GM12864 (cell line): ENCODE measurements around the gene UQCRC1.

Experiments
- DNase-seq: peaks from one replicate; pipeline ENCODE4 v3.0.0-alpha.2; 2011; ENCODE audit warnings: low read depth
- H3K4me3 ChIP-seq: 2 replicates; pipeline ENCODE4 v1.5.1; 2011; ENCODE audit warnings: mild to moderate bottlenecking, low read depth, low read length, control low read depth
- TF ChIP-seq, protein P1 (sequence below): IDR thresholded peaks from 2 replicates; pipeline ENCODE4 v1.5.1; 2011; ENCODE audit warnings: low read depth, mild to moderate bottlenecking, moderate library complexity, low read length, control low read depth, inconsistent platforms; ENCODE audit errors: missing control alignments

The UQCRC1 gene

DNA sequence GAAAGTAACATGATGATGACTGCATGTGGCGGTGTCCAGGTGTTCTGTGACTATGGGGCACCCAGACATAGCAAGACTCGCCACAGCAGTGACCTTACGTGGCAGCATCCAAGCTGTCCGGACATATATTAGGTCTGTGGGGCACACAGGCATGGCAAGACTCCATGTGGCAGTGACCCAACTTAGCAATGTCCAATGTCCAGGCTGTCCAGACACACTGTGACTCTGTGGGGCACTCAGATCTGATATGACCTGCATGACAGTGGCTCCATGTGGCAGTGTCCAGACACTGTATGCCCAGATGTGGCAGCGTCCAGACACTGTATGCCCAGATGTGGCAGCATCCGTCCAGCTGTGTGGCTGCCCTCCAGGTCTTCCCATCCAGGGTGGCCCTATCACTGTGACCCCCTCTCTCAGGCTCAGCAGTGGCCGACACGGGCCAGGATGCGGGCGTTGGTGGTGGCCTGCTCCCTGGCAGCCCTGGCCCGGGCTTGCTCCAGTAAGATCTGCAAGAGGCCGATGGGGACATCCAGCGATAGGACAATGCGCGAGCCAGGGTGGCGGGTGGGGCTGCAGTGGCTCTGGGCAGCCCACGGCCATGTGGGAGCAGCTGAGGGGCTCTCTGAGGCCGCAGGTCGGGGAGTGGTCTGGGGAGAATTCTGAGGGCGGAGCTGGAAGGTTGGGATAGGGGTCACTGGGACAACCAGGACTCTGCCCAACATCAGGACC, 46.9 kb downstream of the UQCRC1 start:
- no peak overlapping the region for H3K4me3 ChIP-seq
- DNase-seq, result no peak
- TF ChIP-seq, protein P1, sequence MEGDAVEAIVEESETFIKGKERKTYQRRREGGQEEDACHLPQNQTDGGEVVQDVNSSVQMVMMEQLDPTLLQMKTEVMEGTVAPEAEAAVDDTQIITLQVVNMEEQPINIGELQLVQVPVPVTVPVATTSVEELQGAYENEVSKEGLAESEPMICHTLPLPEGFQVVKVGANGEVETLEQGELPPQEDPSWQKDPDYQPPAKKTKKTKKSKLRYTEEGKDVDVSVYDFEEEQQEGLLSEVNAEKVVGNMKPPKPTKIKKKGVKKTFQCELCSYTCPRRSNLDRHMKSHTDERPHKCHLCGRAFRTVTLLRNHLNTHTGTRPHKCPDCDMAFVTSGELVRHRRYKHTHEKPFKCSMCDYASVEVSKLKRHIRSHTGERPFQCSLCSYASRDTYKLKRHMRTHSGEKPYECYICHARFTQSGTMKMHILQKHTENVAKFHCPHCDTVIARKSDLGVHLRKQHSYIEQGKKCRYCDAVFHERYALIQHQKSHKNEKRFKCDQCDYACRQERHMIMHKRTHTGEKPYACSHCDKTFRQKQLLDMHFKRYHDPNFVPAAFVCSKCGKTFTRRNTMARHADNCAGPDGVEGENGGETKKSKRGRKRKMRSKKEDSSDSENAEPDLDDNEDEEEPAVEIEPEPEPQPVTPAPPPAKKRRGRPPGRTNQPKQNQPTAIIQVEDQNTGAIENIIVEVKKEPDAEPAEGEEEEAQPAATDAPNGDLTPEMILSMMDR, result no peak

DNA sequence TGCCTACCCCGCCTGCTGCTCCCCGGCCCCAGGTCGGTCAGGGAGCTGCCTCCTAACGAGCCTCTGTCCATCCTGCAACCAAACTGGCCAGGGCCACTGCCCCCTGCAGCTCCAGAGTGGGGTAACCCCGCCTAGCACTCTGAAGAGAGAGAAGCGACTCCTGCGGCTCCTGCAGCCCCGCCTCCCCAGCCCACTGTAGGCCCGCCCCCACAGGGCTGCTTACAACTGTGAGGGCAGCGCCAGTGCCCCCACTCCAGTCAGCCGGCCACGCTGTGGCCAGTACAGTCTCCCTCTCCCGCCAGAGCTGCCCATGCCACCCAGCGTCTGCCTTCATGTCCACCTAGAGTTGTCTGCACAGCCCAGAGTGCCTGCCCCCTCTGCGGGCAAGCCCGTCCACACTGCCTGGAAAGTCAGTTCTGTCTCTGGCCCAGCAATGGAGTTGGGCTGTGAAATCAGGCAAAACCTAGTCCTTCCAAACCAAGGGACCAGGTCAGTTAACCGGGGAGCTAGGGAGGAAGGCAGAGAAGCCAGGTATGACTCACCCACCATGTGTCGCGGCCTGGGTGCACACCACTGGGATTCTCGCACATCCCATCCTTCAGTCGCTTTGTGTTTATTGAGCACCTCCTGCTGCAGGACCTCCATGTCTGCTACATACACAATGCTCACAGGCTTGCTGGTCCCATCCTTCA, 48.3 kb downstream of the UQCRC1 start:
- TF ChIP-seq, protein P1, result peak; percentile 36
- H3K4me3 ChIP-seq, result no peak overlapping the region; the same call in 1 of the 2 replicates
- DNase-seq, result no peak

- H3K4me3 ChIP-seq, result no peak overlapping the region; the same call in 1 of the 2 replicates
- no peak for DNase-seq
- TF ChIP-seq, protein P1, result no peak
These were observed 48.8 kb downstream of the UQCRC1 start for GRCh38 chr3:48560648-48561018.

DNA sequence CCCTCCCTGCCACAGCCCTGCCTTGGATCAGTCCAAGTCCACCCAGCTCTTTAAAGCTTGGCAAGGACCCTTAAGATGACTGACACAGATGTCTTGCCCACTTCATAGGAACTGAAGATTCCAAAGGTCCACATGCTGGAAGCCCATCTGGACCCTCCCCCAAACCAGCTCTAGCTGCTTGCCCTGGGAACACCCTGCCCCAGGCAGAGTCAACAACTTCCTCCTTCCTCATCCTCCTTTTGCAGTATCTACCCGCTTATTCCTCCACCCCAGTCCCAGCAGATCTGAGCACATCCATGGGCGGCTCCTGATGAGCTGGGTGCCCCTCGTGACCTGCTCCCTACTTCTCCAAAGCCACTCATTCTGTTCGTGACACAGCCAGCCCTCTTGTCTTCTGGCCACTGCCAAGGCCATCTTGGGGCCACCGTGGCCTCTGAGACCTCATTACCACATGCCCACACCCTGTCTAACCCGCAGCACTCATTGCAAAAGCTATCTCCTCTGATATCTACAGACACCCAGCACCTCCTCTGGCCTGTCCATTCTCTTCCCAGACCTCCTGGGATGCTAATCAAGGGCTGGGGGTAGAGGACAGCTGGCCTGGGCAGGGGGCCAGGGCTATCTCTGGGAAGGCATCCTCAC, 50.8 kb downstream of the UQCRC1 start:
- no peak for DNase-seq
- H3K4me3 ChIP-seq, result no peak overlapping the region
- TF ChIP-seq, protein P1, result no peak

- H3K4me3 ChIP-seq, result peak within 1 kb of the TSS; percentile 64
- TF ChIP-seq, protein P1, result peak; percentile 3
- DNase-seq, result peak; percentile 98
These were observed 52.4 kb downstream of the UQCRC1 start, which contains the start of gene PFKFB4 for GRCh38 chr3:48556796-48557626. TSS of gene PFKFB4 (minus strand) at chr3:48556803. CDS start at chr3:48556777, 26 bp downstream.

GRCh38 chr3:48555949-48556795, 53.3 kb downstream of the UQCRC1 start:
- no peak for DNase-seq
- TF ChIP-seq, protein P1, result no peak
- peak overlapping the region; percentile 61 for H3K4me3 ChIP-seq
